ENCODE data around the gene CFAP68.

Gene CFAP68

GRCh38 chr11:111878849-111879636 lies at the start of gene CFAP68, which contains the start of gene FDXACB1:
Gene CFAP68 (plus strand): TSS chr11:111879541. CDS start chr11:111879561, 20 bp downstream.
Gene FDXACB1 (minus strand): TSS chr11:111879165. CDS start chr11:111879132, 33 bp downstream.
- peak; percentile 97 for DNase-seq

- DNase-seq, result no peak
These were observed 45.8 kb upstream of the CFAP68 start for GRCh38 chr11:111833524-111833923.

- DNase-seq, result no peak
These were observed 44.7 kb upstream of the CFAP68 start for GRCh38 chr11:111834432-111835163.

- no peak for DNase-seq
These were observed 43.7 kb upstream of the CFAP68 start for GRCh38 chr11:111835665-111836064.

GRCh38 chr11:111836162-111836561 lies 43.2 kb upstream of the CFAP68 start:
- DNase-seq, result no peak

- DNase-seq, result no peak
These were observed 42.6 kb upstream of the CFAP68 start for GRCh38 chr11:111836721-111837120.

GRCh38 chr11:111837366-111837891 lies 41.9 kb upstream of the CFAP68 start:
- no peak for DNase-seq

GRCh38 chr11:111838054-111838453 lies 41.3 kb upstream of the CFAP68 start:
- no peak for DNase-seq

- no peak for DNase-seq
These were observed 39.2 kb upstream of the CFAP68 start for GRCh38 chr11:111840143-111840542.

GRCh38 chr11:111841370-111842053 lies 37.8 kb upstream of the CFAP68 start:
- DNase-seq, result peak; percentile 87 to 89

- DNase-seq, result no peak
These were observed 35.7 kb upstream of the CFAP68 start for GRCh38 chr11:111843661-111844060.

GRCh38 chr11:111845276-111846028 lies 33.9 kb upstream of the CFAP68 start:
- DNase-seq, result no peak

- DNase-seq, result no peak
These were observed 33.3 kb upstream of the CFAP68 start for GRCh38 chr11:111846063-111846462.

GRCh38 chr11:111846636-111847035 lies 32.7 kb upstream of the CFAP68 start:
- DNase-seq, result no peak

- no peak for DNase-seq
These were observed 29.7 kb upstream of the CFAP68 start for GRCh38 chr11:111849631-111850030.

- no peak for DNase-seq
These were observed 28.3 kb upstream of the CFAP68 start for GRCh38 chr11:111851067-111851466.

GRCh38 chr11:111851636-111852035 lies 27.7 kb upstream of the CFAP68 start:
- DNase-seq, result no peak

GRCh38 chr11:111852103-111852502 lies 27.2 kb upstream of the CFAP68 start:
- no peak for DNase-seq

- no peak for DNase-seq
These were observed 23.8 kb upstream of the CFAP68 start for GRCh38 chr11:111855506-111855905.

GRCh38 chr11:111860257-111860656 lies 19.1 kb upstream of the CFAP68 start:
- DNase-seq, result no peak

GRCh38 chr11:111870113-111870512 lies 9.2 kb upstream of the CFAP68 start:
- no peak for DNase-seq

GRCh38 chr11:111870522-111870885 lies 8.8 kb upstream of the CFAP68 start:
- DNase-seq, result no peak

Data from activated T-cell treated with anti-CD3 and anti-CD28 coated beads, Interleukin-2, amount 50 U/mL, for 48 hours (primary cell).